IMR-90 (cell line): Measurements from ENCODE around the gene GCNA.

Experiments
- BHLHE40 ChIP-seq: fragments of 150-350 bp; IDR thresholded peaks from 2 replicates; pipeline ENCODE4 v1.6.1; 2016; ENCODE audit warnings: mild to moderate bottlenecking, low read depth, low read length
- CHD1 ChIP-seq: IDR thresholded peaks from 2 replicates; pipeline ENCODE4 v1.6.1; 2012; ENCODE audit warnings: low read depth, low read length, improper control_type of control experiment
- CTCF ChIP-seq: conservative IDR thresholded peaks from 2 replicates; pipeline ENCODE4 v1.5.1; 2012; ENCODE audit warnings: mild to moderate bottlenecking, low read depth, low read length, improper control_type of control experiment
- FOS ChIP-seq: fragments of 150-350 bp; IDR thresholded peaks from 2 replicates; pipeline ENCODE4 v1.6.1; 2016; ENCODE audit warnings: low read depth, low read length
- POLR2A ChIP-seq: IDR thresholded peaks from 2 replicates; pipeline ENCODE4 v1.6.1; 2012; ENCODE audit warnings: mild to moderate bottlenecking, low read depth, low read length
- RFX5 ChIP-seq: IDR thresholded peaks from 2 replicates; pipeline ENCODE4 v1.8.0; 2012; ENCODE audit warnings: low read depth, mild to moderate bottlenecking, low read length, moderate library complexity
- USF2 ChIP-seq: fragments of 150-350 bp; IDR thresholded peaks from 2 replicates; pipeline ENCODE4 v1.6.1; 2017; ENCODE audit warnings: mild to moderate bottlenecking, antibody characterized with exemption, low read length, low read depth

GRCh38 chrX:71550578-71550977 is 27.7 kb upstream of the GCNA start:
- TF ChIP-seq USF2: no peak
- TF ChIP-seq FOS: no peak
- TF ChIP-seq POLR2A: no peak
- TF ChIP-seq CTCF: no peak
- TF ChIP-seq BHLHE40: no peak
- TF ChIP-seq RFX5: no peak
- no peak for TF ChIP-seq CHD1
